CD14-positive monocyte (primary cell): ENCODE results near the gene POLE2. TPM values are rescaled to one million over a fixed set of nuclear protein-coding genes. Genes with fewer than 3 reads are reported as not detected.

Experiments used
- DNase-seq, 3 donors: peaks; one replicate each; pipeline ENCODE4 v3.0.0-alpha.2; 2011 to 2022
- H2AFZ ChIP-seq: 2 replicates; pipeline ENCODE4 v1.6.0; 2012; ENCODE audit warnings: mild to moderate bottlenecking, low read depth, low read length, inconsistent platforms; ENCODE audit not compliant: insufficient read depth, poor library complexity, severe bottlenecking
- H3K27ac ChIP-seq, 2 donors: 1 replicate in 1 of 2; 2 replicates in 1 of 2; pipeline ENCODE4 v1.5.1; 2012 to 2013; ENCODE audit warnings: low read length in 2 of 2, control low read depth in 1 of 2, inconsistent platforms in 1 of 2, low read depth in 1 of 2, mild to moderate bottlenecking in 1 of 2
- H3K27me3 ChIP-seq, 2 donors: one replicate each; pipeline versions ENCODE4 v1.6.0 to v1.6.1; 2011 to 2013; ENCODE audit warnings: low read length in 2 of 2; ENCODE audit not compliant: control insufficient read depth in 2 of 2, insufficient read depth in 2 of 2
- H3K36me3 ChIP-seq, 2 donors: replicated peaks in 1 of 2; 1 replicate in 1 of 2; 2 replicates in 1 of 2; pipeline versions ENCODE4 v1.5.1 to v1.6.1; 2012 to 2013; ENCODE audit warnings: low read length in 2 of 2, control low read depth in 1 of 2, inconsistent platforms in 1 of 2, mild to moderate bottlenecking in 1 of 2; ENCODE audit not compliant: insufficient read depth in 2 of 2, control insufficient read depth in 1 of 2
- H3K4me1 ChIP-seq, 2 donors: 1 replicate in 1 of 2; 2 replicates in 1 of 2; pipeline versions ENCODE4 v1.5.1 to v1.6.1; 2012 to 2013; ENCODE audit warnings: low read length in 2 of 2, control low read depth in 1 of 2, inconsistent platforms in 1 of 2, mild to moderate bottlenecking in 1 of 2, moderate library complexity in 1 of 2; ENCODE audit not compliant: insufficient read depth in 2 of 2, control insufficient read depth in 1 of 2
- H3K4me2 ChIP-seq: replicated peaks from 2 replicates; pipeline ENCODE3; 2012; ENCODE audit warnings: low read length, moderate library complexity, mild to moderate bottlenecking; ENCODE audit not compliant: poor library complexity, severe bottlenecking; ENCODE audit errors: extremely low read depth
- H3K4me3 ChIP-seq, 3 experiments: fragments of 200-600 bp in 1 of 3; sonication (generic) in 1 of 3; replicated peaks in 1 of 3; 1 replicate in 2 of 3; 2 replicates in 1 of 3; pipeline ENCODE4 v1.5.1; 2011 to 2013; ENCODE audit warnings: low read length in 3 of 3, mild to moderate bottlenecking in 3 of 3, control low read depth in 2 of 3, low read depth in 2 of 3, inconsistent platforms in 1 of 3, moderate library complexity in 1 of 3
- H3K79me2 ChIP-seq: 2 replicates; pipeline ENCODE4 v1.6.0; 2012; ENCODE audit warnings: mild to moderate bottlenecking, control low read depth, inconsistent platforms, low read length, moderate library complexity; ENCODE audit not compliant: insufficient read depth
- H3K9ac ChIP-seq: 2 replicates; pipeline ENCODE4 v1.6.0; 2017; ENCODE audit warnings: low read length, mild to moderate bottlenecking; ENCODE audit not compliant: insufficient read depth, poor library complexity, severe bottlenecking
- H3K9me3 ChIP-seq, 2 donors: replicated peaks in 1 of 2; 1 replicate in 1 of 2; 2 replicates in 1 of 2; pipeline versions ENCODE4 v1.5.1 to v1.6.1; 2012 to 2013; ENCODE audit warnings: low read length in 2 of 2, control low read depth in 1 of 2; ENCODE audit not compliant: control insufficient read depth in 1 of 2, insufficient read depth in 1 of 2
- H4K20me1 ChIP-seq: 2 replicates; pipeline ENCODE4 v1.6.0; 2012; ENCODE audit warnings: mild to moderate bottlenecking, low read length, control low read depth, moderate library complexity; ENCODE audit not compliant: insufficient read depth
- H3K27ac Mint-ChIP-seq, 7 donors: one replicate each; pipeline ENCODE4 v1.8.0; 2020; ENCODE audit warnings: mild to moderate bottlenecking in 7 of 7, mixed read lengths in 7 of 7, moderate library complexity in 6 of 7, inconsistent platforms in 2 of 7
- H3K27me3 Mint-ChIP-seq, 3 donors: one replicate each; pipeline ENCODE4 v1.8.0; 2021 to 2022; ENCODE audit warnings: low read depth in 3 of 3, mild to moderate bottlenecking in 3 of 3, mixed read lengths in 3 of 3, moderate library complexity in 3 of 3, inconsistent platforms in 1 of 3
- H3K36me3 Mint-ChIP-seq, 2 donors: one replicate each; pipeline ENCODE4 v1.8.0; 2020; ENCODE audit warnings: mixed read lengths in 2 of 2, inconsistent platforms in 1 of 2, mild to moderate bottlenecking in 1 of 2
- H3K4me1 Mint-ChIP-seq: one replicate; pipeline ENCODE4 v1.8.0; 2020; ENCODE audit warnings: mild to moderate bottlenecking, mixed read lengths
- H3K4me3 Mint-ChIP-seq, 2 donors: one replicate each; pipeline ENCODE4 v1.8.0; 2020; ENCODE audit warnings: mild to moderate bottlenecking in 2 of 2, mixed read lengths in 2 of 2, moderate library complexity in 1 of 2
- H3K9me3 Mint-ChIP-seq, 7 donors: one replicate each; pipeline ENCODE4 v1.8.0; 2020 to 2022; ENCODE audit warnings: mixed read lengths in 7 of 7, mild to moderate bottlenecking in 6 of 7, moderate library complexity in 6 of 7, inconsistent platforms in 2 of 7
- WGBS: methylation state at CpG from one replicate; pipeline ENCODE4 v1.1.5; 2013; ENCODE audit warnings: missing lambda C conversion rate; ENCODE audit not compliant: insufficient coverage; 5-methylcytosine and 5-hydroxymethylcytosine counted together
- intact Hi-C, 2 donors: fragments of 100-400 bp; cut with micrococcal nuclease; formaldehyde crosslinking; loops; one replicate each; pipeline versions ENCODE4 v1.15.0 to v1.15.1; 2023
- polyA plus RNA-seq, 3 donors: library from polyadenylated mRNA; depleted of rRNA in 1 of 3; unstranded in 2 of 3; stranded (reverse) in 1 of 3; fragments of 300-500 nt in 2 of 3; fragments of >200 nt in 1 of 3; fragmentation: Illumina TruSeq in 2 of 3; gene quantifications; 1 replicate in 2 of 3; 2 replicates in 1 of 3; pipeline ENCODE4 v1.2.3, GENCODE V29; 2012 to 2021
- TF ChIP-seq, protein P1 (sequence below): fragments of 200-600 bp; IDR thresholded peaks from one replicate; pipeline ENCODE4 v1.8.0; 2022; ENCODE audit warnings: antibody characterized with exemption, mild to moderate bottlenecking

POLE2 gene
- polyA plus RNA-seq, 3 donors, result 0.18 to 0.57 (median 0.47) TPM

DNA sequence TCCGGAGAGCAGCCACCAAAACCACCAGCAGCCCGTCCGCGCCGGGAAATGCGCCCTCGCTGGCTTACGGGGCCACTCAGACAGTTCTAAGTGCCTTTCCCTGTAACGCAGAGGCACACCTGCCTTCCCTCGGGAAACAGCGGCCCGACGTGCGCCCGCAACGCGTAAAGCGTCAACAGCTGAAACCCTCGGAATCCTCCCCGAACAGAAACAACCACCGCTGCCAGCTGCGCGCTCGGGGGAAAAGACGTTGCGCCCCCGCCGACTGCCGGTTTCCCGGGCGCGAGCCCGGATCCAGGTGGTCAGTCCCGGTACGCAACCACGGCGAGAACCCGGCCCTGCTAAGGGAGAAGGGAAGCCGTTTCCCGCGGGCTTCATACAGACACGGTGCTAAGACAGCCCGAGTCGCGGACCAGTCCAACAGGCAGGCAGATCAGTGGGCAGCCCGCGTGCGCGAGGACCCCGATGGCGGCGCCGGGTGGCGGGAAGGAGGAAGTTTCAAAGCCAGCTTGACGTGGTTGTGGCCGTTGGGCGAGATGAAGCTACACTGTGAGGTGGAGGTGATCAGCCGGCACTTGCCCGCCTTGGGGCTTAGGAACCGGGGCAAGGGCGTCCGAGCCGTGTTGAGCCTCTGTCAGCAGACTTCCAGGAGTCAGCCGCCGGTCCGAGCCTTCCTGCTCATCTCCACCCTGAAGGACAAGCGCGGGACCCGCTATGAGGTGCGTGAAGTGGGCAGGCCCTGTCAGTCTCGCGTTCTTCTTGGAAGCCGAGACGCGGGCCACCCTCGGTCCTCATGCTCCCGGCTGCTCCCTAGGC is 89.3 kb downstream of the POLE2 start, which contains the start of gene LRR1:
LRR1 (plus strand) TSS at position 456 of the 816 bp plus-strand sequence; CDS start at position 537, 81 bp downstream.
- no peaks in the 10 kb centered on the region for H3K9me3 Mint-ChIP-seq
- Histone ChIP-seq H3K9ac (peak within 1 kb of the TSS; percentile 95), H3K27me3 (no peaks in the 10 kb centered on the region), H3K79me2 (peaks cover 60% of the 10 kb centered on the region), H3K36me3 (peaks cover 0 to 12% of the 10 kb centered on the region in 2 donors), H3K4me1 (peaks cover 11 to 19% of the 10 kb centered on the region in 2 donors), H3K4me2 (peak within 1 kb of the TSS; percentile 98), H3K4me3 (peak within 1 kb of the TSS; percentile 77 to 96 (median 84)), H3K27ac (peak within 1 kb of the TSS; percentile 93 to 96), H3K9me3 (no peaks in the 10 kb centered on the region), H4K20me1 (no peaks in the 10 kb centered on the region), H2AFZ (peak within 1 kb of the TSS; percentile 98)
- peaks cover 31% of the 10 kb centered on the region for H3K4me1 Mint-ChIP-seq
- intact Hi-C loops, result loop anchor here in 1 of 2 donors (2.0 to 5.0 kb wide), 2 partner anchors 14 to 34 kb away; no protein-coding TSS in a partner anchor
- TF ChIP-seq, protein P1, sequence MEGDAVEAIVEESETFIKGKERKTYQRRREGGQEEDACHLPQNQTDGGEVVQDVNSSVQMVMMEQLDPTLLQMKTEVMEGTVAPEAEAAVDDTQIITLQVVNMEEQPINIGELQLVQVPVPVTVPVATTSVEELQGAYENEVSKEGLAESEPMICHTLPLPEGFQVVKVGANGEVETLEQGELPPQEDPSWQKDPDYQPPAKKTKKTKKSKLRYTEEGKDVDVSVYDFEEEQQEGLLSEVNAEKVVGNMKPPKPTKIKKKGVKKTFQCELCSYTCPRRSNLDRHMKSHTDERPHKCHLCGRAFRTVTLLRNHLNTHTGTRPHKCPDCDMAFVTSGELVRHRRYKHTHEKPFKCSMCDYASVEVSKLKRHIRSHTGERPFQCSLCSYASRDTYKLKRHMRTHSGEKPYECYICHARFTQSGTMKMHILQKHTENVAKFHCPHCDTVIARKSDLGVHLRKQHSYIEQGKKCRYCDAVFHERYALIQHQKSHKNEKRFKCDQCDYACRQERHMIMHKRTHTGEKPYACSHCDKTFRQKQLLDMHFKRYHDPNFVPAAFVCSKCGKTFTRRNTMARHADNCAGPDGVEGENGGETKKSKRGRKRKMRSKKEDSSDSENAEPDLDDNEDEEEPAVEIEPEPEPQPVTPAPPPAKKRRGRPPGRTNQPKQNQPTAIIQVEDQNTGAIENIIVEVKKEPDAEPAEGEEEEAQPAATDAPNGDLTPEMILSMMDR, result no peak
- H3K27ac Mint-ChIP-seq, result peak within 1 kb of the TSS; percentile 90 to 99 (median 97)
- WGBS, result under 1% methylated on average over 77 of the region's 77 CpGs
- H3K4me3 Mint-ChIP-seq, result peak within 1 kb of the TSS; percentile 98 to 99
- H3K27me3 Mint-ChIP-seq, result peaks cover 2 to 7% (median 7%) of the 10 kb centered on the region in 3 donors
- DNase-seq, result peak; percentile 76 to 79 (median 78)
- H3K36me3 Mint-ChIP-seq, result peaks cover 2 to 7% of the 10 kb centered on the region in 2 donors

DNA sequence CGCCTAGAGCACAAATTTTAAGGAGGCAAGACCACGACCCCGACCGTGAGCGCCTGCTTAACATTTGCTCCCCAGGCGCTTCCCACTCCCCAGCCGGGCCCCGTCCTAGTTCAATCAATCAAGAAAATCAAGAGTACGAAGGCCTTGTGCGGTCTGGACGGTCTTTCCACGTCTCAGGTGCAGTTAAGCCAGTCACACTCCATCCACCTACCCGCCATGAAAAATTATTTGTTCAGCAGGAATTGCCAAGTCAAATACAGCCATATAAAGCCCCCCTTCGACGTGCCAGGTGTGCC is 89.9 kb downstream of the POLE2 start:
- Mint-ChIP-seq H3K36me3 (peaks cover 2 to 7% of the 10 kb centered on the region in 2 donors), H3K4me3 (peak overlapping the region; percentile 98 to 99), H3K9me3 (no peaks in the 10 kb centered on the region), H3K27me3 (peaks cover 2 to 7% (median 7%) of the 10 kb centered on the region in 3 donors), H3K27ac (peak overlapping the region; percentile 90 to 99 (median 97)), H3K4me1 (peaks cover 31% of the 10 kb centered on the region)
- H3K27me3 ChIP-seq, result no peaks in the 10 kb centered on the region
- H3K4me3 ChIP-seq, result peak overlapping the region; percentile 77 to 96 (median 84)
- H3K79me2 ChIP-seq, result peaks cover 54% of the 10 kb centered on the region
- peak overlapping the region; percentile 93 to 96 for H3K27ac ChIP-seq
- intact Hi-C loops, result loop anchor here in 1 of 2 donors (2.0 to 5.0 kb wide), 2 partner anchors 13 to 34 kb away; no protein-coding TSS in a partner anchor
- TF ChIP-seq, protein P1, result no peak
- H3K9me3 ChIP-seq, result no peaks in the 10 kb centered on the region
- no peaks in the 10 kb centered on the region for H4K20me1 ChIP-seq
- peak overlapping the region; percentile 95 for H3K9ac ChIP-seq
- peak overlapping the region; percentile 98 for H3K4me2 ChIP-seq
- WGBS, result 0% methylated on average over 14 of the region's 15 CpGs
- peaks cover 0 to 10% of the 10 kb centered on the region in 2 donors for H3K36me3 ChIP-seq
- DNase-seq, result peak in 1 of 3 donors; percentile 7
- peak overlapping the region; percentile 98 for H2AFZ ChIP-seq
- H3K4me1 ChIP-seq, result peaks cover 11 to 19% of the 10 kb centered on the region in 2 donors
